OCI-LY1 (cell line): ENCODE data around the gene LAMA5.

Source experiments
- EZH2 ChIP-seq: fragments of 200-600 bp; sonication (generic), shearing (Covaris generic); IDR thresholded peaks from 2 replicates; pipeline ENCODE4 v1.8.0; 2017; ENCODE audit warnings: borderline replicate concordance, mixed run types, mild to moderate bottlenecking, antibody characterized with exemption, low read length, moderate library complexity, mixed read lengths
- TF ChIP-seq, protein P1 (sequence below): fragments of 200-600 bp; sonication (generic), shearing (Covaris generic); IDR thresholded peaks from 2 replicates; pipeline ENCODE4 v1.5.1; 2017; ENCODE audit warnings: mild to moderate bottlenecking, antibody characterized with exemption, low read length, moderate library complexity, mixed read lengths

DNA sequence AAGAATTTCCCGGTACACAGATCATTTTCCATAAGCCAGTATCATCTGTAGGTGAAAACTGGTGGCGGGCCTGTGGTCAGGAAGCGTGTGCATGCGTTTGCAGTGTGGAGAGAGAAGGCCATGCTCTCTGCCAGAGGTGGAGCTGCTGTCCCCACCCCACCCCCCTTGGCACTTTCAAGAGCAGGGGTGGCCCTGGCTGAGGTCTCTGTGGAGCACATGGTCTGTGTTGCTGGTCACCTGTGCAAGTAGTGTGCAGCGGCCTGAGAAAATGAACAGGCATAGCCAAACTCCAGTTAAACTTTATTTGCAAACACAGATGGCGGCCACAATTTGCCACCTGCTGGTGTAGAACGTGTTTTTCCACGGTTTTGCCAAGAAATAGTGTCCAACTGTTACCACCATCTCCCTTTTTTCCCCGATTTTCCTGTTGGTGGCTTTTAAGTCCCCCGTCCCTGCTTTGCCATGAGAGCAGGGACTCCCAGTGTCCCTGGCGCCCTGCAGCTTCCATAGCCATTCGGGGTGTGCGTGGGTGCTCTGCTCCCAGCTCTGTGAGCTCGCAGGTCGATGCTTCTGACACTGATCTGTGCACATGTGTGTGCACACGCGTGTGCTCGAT lies 61.9 kb downstream of the LAMA5 start:
- TF ChIP-seq, protein P1, sequence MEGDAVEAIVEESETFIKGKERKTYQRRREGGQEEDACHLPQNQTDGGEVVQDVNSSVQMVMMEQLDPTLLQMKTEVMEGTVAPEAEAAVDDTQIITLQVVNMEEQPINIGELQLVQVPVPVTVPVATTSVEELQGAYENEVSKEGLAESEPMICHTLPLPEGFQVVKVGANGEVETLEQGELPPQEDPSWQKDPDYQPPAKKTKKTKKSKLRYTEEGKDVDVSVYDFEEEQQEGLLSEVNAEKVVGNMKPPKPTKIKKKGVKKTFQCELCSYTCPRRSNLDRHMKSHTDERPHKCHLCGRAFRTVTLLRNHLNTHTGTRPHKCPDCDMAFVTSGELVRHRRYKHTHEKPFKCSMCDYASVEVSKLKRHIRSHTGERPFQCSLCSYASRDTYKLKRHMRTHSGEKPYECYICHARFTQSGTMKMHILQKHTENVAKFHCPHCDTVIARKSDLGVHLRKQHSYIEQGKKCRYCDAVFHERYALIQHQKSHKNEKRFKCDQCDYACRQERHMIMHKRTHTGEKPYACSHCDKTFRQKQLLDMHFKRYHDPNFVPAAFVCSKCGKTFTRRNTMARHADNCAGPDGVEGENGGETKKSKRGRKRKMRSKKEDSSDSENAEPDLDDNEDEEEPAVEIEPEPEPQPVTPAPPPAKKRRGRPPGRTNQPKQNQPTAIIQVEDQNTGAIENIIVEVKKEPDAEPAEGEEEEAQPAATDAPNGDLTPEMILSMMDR: no peak
- no peak for TF ChIP-seq EZH2
